Measurements from ENCODE around the gene FRAT2. TPM values are rescaled to one million over a fixed set of nuclear protein-coding genes. Genes with fewer than 3 reads are reported as not detected.
A peak's percentile ranks its signal among the peaks of the same experiment; 100 is the strongest.
"Not testable (repeated sequence)": the region's sequence is repeated elsewhere in the genome, so short reads cannot be mapped to it uniquely, and the experiment has no call there.

FRAT2 gene
- total RNA-seq, 8 experiments from 2014 or later = 6.4 to 14.9 (median 12.7) TPM

- H3K4me3 ChIP-seq = peak overlapping the region; percentile 62 to 79 (median 75)
- in situ Hi-C loops (cut with MboI; ENCODE audit: low pct_unique_long_range_greater_than_20kb in 2 of 9, low sequenced_read_pairs in 9 of 9, unreplicated experiment in 9 of 9) = no loop called here
- 0 to 54% (median 30%) methylated on average over 3 to 21 of the region's 25 CpGs for WGBS, 10 experiments
- peak overlapping the region in 1 of 2 donors; percentile 87 for H3K27ac ChIP-seq
- peak in 3 of 8 experiments; percentile 3 to 6 (median 5) for ATAC-seq (replicated peaks in 6 of 8)
- H3K4me1 ChIP-seq (replicated peaks in 1 of 2) = peaks cover 4 to 7% of the 10 kb centered on the region in 2 donors
These were observed 43.0 kb downstream of the FRAT2 start for GRCh38 chr10:97291357-97292096.

DNA sequence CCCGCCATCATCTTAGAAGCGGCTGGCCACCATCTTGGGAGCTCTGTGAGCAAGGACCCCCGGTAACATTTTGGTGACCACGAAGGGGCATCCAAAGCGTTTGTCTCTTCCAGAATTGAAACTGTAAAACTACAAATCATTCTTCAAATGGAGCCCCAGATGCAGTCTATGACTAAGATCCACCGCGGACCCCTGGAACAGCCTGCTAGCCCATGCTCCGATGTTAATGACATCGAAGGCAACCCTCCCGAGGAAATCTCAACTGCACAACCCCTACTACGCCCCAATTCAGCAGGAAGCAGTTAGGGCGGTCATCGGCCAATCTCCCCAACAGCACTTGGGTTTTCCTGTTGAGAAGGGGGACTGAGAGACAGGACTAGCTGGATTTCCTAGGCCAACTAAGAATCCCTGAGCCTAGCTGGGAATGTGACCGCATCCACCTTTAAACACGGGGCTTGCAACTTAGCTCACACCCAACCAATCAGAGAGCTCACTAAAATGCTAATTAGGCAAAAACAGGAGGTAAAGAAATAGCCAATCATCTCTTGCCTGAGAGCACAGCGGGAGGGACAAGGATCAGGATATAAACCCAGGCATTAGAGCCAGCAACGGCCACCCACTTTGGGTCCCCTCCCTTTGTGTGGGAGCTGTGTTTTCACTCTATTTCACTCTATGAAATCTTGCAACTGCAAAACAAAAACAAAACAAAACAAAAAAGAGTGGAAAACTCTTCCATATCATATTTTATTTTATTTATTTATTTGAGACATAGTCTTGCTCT is 43.8 kb downstream of the FRAT2 start:
- whole genome bisulfite sequencing, 10 experiments = 62 to 100% (median 85%) methylated on average over 2 to 8 of the region's 17 CpGs; no CpG with 5 or more reads in 2 of the 10 experiments
- H3K27ac ChIP-seq; H3K4me1 ChIP-seq (replicated peaks in 1 of 2); in situ Hi-C loops (cut with MboI; ENCODE audit: low pct_unique_long_range_greater_than_20kb in 2 of 9, low sequenced_read_pairs in 9 of 9, unreplicated experiment in 9 of 9); ATAC-seq (replicated peaks in 6 of 8): not testable (repeated sequence)
- H3K4me3 ChIP-seq = peak overlapping the region in 3 of 5 donors; percentile 68 to 79 (median 78)

DNA sequence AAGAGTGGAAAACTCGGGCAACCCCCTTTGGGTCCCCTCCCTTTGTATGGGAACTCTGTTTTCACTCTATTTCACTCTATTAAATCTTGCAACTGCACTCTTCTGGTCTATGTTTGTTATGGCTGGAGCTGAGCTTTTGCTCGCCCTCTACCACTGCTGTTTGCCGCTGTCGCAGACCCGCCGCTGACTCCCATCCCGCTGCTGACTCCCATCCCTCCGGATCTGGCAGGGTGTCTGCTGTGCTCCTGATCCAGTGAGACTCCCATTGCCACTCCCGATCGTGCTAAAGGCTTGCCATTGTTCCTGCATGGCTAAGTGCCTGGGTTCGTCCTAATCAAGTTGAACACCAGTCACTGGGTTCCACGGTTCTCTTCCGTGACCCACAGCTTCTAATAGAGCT is 44.5 kb downstream of the FRAT2 start:
- H3K4me1 ChIP-seq (replicated peaks in 1 of 2); ATAC-seq (replicated peaks in 6 of 8); H3K4me3 ChIP-seq; H3K27ac ChIP-seq; in situ Hi-C loops (cut with MboI; ENCODE audit: low pct_unique_long_range_greater_than_20kb in 2 of 9, low sequenced_read_pairs in 9 of 9, unreplicated experiment in 9 of 9): not testable (repeated sequence)
- WGBS, 10 experiments = 0 to 100% (median 83%) methylated on average over 1 to 8 of the region's 13 CpGs; no CpG with 5 or more reads in 1 of the 10 experiments

Other genes with a start within 250 kb of the FRAT2 start
- gene SLIT1, start 148.8 kb downstream of the FRAT2 start, total RNA-seq = 100 to 1,000 TPM in 2 of 8 experiments, 10 to 100 TPM in 3, 1 to 10 TPM in 2, under 1 TPM in 1; 0.20 to 137 (median 54.2) TPM
- gene ARHGAP19, start 42.1 kb downstream of the FRAT2 start, total RNA-seq = 10 to 100 TPM in 6 of 8 experiments, 1 to 10 TPM in 2; 2.4 to 18.0 (median 11.9) TPM
- gene FRAT1, start 15.5 kb downstream of the FRAT2 start, total RNA-seq = 1 to 10 TPM; 2.3 to 7.4 (median 3.7) TPM
- gene RRP12, start 66.6 kb upstream of the FRAT2 start, total RNA-seq = 10 to 100 TPM; 20.8 to 65.6 (median 40.2) TPM
- gene PGAM1, start 91.5 kb upstream of the FRAT2 start, total RNA-seq = 100 to 1,000 TPM; 242 to 525 (median 430) TPM
- 10 to 100 TPM; 42.1 to 76.2 (median 56.9) TPM for gene EXOSC1, start 111.3 kb upstream of the FRAT2 start, total RNA-seq
- 10 to 100 TPM; 11.8 to 48.3 (median 25.7) TPM for gene ZDHHC16, start 111.4 kb upstream of the FRAT2 start, total RNA-seq
- gene MMS19, start 163.7 kb upstream of the FRAT2 start, total RNA-seq = 10 to 100 TPM; 42.8 to 77.5 (median 56.4) TPM
- gene UBTD1, start 164.2 kb upstream of the FRAT2 start, total RNA-seq = 10 to 100 TPM in 3 of 8 experiments, 1 to 10 TPM in 5; 2.9 to 16.7 (median 6.9) TPM
- gene ANKRD2, start 238.1 kb upstream of the FRAT2 start, total RNA-seq = under 1 TPM in 1 of 8 experiments, not detected in 7; 0.21 TPM
- gene HOGA1, start 249.7 kb upstream of the FRAT2 start, total RNA-seq = 10 to 100 TPM in 1 of 8 experiments, 1 to 10 TPM in 4, under 1 TPM in 3; 0.27 to 11.5 (median 1.7) TPM